ENCODE results near the gene FUCA2. TPM values are rescaled to one million over a fixed set of nuclear protein-coding genes. Genes with fewer than 3 reads are reported as not detected.

Gene FUCA2
- total and polyA plus RNA-seq, 11 donors = 18.0 to 68.6 (median 34.8) TPM

- 85 to 96% (median 92%) methylated on average over 1 of the region's 1 CpG for WGBS, 4 donors
- Histone ChIP-seq H3K27me3 (no peaks in the 10 kb centered on the region), H3K4me3 (no peak overlapping the region), H3K36me3 (no peaks in the 10 kb centered on the region), H3K9me3 (no peaks in the 10 kb centered on the region), H3K27ac (no peak overlapping the region), H3K4me1 (peaks cover 0 to 12% (median 0%) of the 10 kb centered on the region in 12 donors)
- DNase-seq (no peak), ATAC-seq (no peak)
- intact Hi-C loops (cut with DNase I) = no loop called here
- no peak for TF ChIP-seq CTCF (IDR thresholded peaks at IDR 0.05)
- TF ChIP-seq POLR2A (IDR thresholded peaks at IDR 0.05) = no peak
Observed at GRCh38 chr6:143525356-143525755, 13.8 kb upstream of the FUCA2 start.

- ATAC-seq (no peak), DNase-seq (no peak)
- H3K9me3 ChIP-seq = no peaks in the 10 kb centered on the region
- no peak overlapping the region for H3K27ac ChIP-seq
- no peaks in the 10 kb centered on the region for H3K27me3 ChIP-seq
- intact Hi-C loops (cut with DNase I) = no loop called here
- no peak for TF ChIP-seq CTCF (IDR thresholded peaks at IDR 0.05)
- H3K4me3 ChIP-seq = no peak overlapping the region
- no peaks in the 10 kb centered on the region for H3K36me3 ChIP-seq
- WGBS, 4 donors = 89 to 93% (median 91%) methylated on average over 8 of the region's 8 CpGs
- no peaks in the 10 kb centered on the region for H3K4me1 ChIP-seq
Observed at GRCh38 chr6:143522039-143522600, 10.6 kb upstream of the FUCA2 start.

- Histone ChIP-seq H3K4me3 (no peak overlapping the region), H3K9me3 (no peaks in the 10 kb centered on the region), H3K4me1 (peaks cover 0 to 23% (median 11%) of the 10 kb centered on the region in 12 donors), H3K27me3 (no peaks in the 10 kb centered on the region), H3K36me3 (no peaks in the 10 kb centered on the region), H3K27ac (no peak overlapping the region)
- DNase-seq = no peak
- no peak for ATAC-seq
- TF ChIP-seq POLR2A (IDR thresholded peaks at IDR 0.05) (no peak), CTCF (IDR thresholded peaks at IDR 0.05) (no peak)
- WGBS, 4 donors = 73 to 82% (median 78%) methylated on average over 3 of the region's 3 CpGs
- intact Hi-C loops (cut with DNase I) = loop anchor here in 2 of 10 donors (2.0 to 5.0 kb wide), 2 partner anchors 19 to 45 kb away; no protein-coding TSS in a partner anchor
Observed at GRCh38 chr6:143517447-143517773, 5.9 kb upstream of the FUCA2 start.

- H3K36me3 ChIP-seq = no peaks in the 10 kb centered on the region
- H3K4me1 ChIP-seq = peaks cover 0 to 28% (median 12%) of the 10 kb centered on the region in 12 donors
- H3K4me3 ChIP-seq = no peak overlapping the region
- no peaks in the 10 kb centered on the region for H3K9me3 ChIP-seq
- TF ChIP-seq POLR2A (IDR thresholded peaks at IDR 0.05) = no peak
- no peak for TF ChIP-seq CTCF (IDR thresholded peaks at IDR 0.05)
- DNase-seq (no peak), ATAC-seq (no peak)
- H3K27ac ChIP-seq = peak overlapping the region in 4 of 12 donors; percentile 63 to 82 (median 76)
- intact Hi-C loops (cut with DNase I) = loop anchor here in 2 of 10 donors (2.0 to 5.0 kb wide), 2 partner anchors 20 to 45 kb away; no protein-coding TSS in a partner anchor
- H3K27me3 ChIP-seq = no peaks in the 10 kb centered on the region
- WGBS, 4 donors = 80 to 87% (median 81%) methylated on average over 2 of the region's 2 CpGs
Observed at GRCh38 chr6:143516690-143517446, 5.3 kb upstream of the FUCA2 start.
